GM10248 (cell line): ENCODE results near the gene CADM1.

Experiments used
- CTCF ChIA-PET: fragments of 300-600 bp; sonication (Branson Sonifier 250); formaldehyde crosslinking; extraction: SDS; loops from one replicate; lab custom pipeline; 2021; ENCODE audit warnings: antibody characterized with exemption; lab: Yijun Ruan, JAX
- POLR2A ChIA-PET: fragments of 350-650 bp; sonication (Branson Sonifier 250); formaldehyde crosslinking; extraction: SDS; loops from one replicate; lab custom pipeline; 2020; ENCODE audit warnings: antibody characterized with exemption; lab: Yijun Ruan, JAX
- DNase-seq: peaks from one replicate; pipeline ENCODE4 v3.0.0; 2012; ENCODE audit errors: extremely low spot score
- CTCF ChIP-seq: IDR thresholded peaks from 2 replicates; pipeline ENCODE4 v1.5.1; 2012; ENCODE audit warnings: mild to moderate bottlenecking, low read depth; ENCODE audit errors: extremely low read depth, missing control alignments, control extremely low read depth

CADM1 gene

GRCh38 chr11:115334932-115335788 is 169.1 kb downstream of the CADM1 start:
- peak; percentile 9 for DNase-seq
- TF ChIP-seq CTCF = peak; percentile 61
- CTCF ChIA-PET = interaction anchor here (0.6 to 2.3 kb wide), 12 partner anchors 10 to 972 kb away, joined by 3 to 20 read pairs (median 4); no protein-coding TSS in a partner anchor
- POLR2A ChIA-PET = no interaction called here

- DNase-seq = no peak
- ChIA-PET CTCF (interaction anchor here (1.0 to 2.3 kb wide), 7 partner anchors 9 to 1358 kb away, joined by 3 to 20 read pairs (median 4); no protein-coding TSS in a partner anchor), POLR2A (no interaction called here)
- TF ChIP-seq CTCF = no peak
Observed at GRCh38 chr11:115333949-115334348, 170.3 kb downstream of the CADM1 start.

GRCh38 chr11:115333121-115333520 is 171.1 kb downstream of the CADM1 start:
- ChIA-PET POLR2A (no interaction called here), CTCF (interaction anchor here (1.0 to 2.3 kb wide), 5 partner anchors 8 to 1359 kb away, joined by 3 to 20 read pairs (median 4); no protein-coding TSS in a partner anchor)
- no peak for DNase-seq
- no peak for TF ChIP-seq CTCF

GRCh38 chr11:115330684-115331482 is 173.3 kb downstream of the CADM1 start:
- no peak for DNase-seq
- TF ChIP-seq CTCF = no peak
- ChIA-PET CTCF (interaction anchor here (1.1 to 1.6 kb wide), 3 partner anchors 172 to 893 kb away, joined by 3 to 7 read pairs (median 5); no protein-coding TSS in a partner anchor), POLR2A (no interaction called here)

- POLR2A ChIA-PET = no interaction called here
- no peak for DNase-seq
- CTCF ChIA-PET = interaction anchor here (1.0 to 3.6 kb wide), 4 partner anchors 8 to 1173 kb away, joined by 3 to 31 read pairs (median 12); no protein-coding TSS in a partner anchor
- no peak for TF ChIP-seq CTCF
Observed at GRCh38 chr11:115326526-115326925, 177.7 kb downstream of the CADM1 start.

GRCh38 chr11:115325523-115325922 is 178.7 kb downstream of the CADM1 start:
- ChIA-PET POLR2A (no interaction called here), CTCF (interaction anchor here (0.8 to 3.6 kb wide), 10 partner anchors 8 to 1201 kb away, joined by 3 to 31 read pairs (median 3); no protein-coding TSS in a partner anchor)
- DNase-seq = no peak
- no peak for TF ChIP-seq CTCF
